Stomach (tissue), 4 donors: ENCODE measurements around the gene NELFCD.

Experiments
- CTCF ChIP-seq, 7 experiments: fragments of 450-650 bp in 4 of 7; fragments of 200-600 bp in 3 of 7; sonication (generic) in 3 of 7; IDR thresholded peaks; one replicate each; pipeline ENCODE4 v1.5.1; 2016 to 2019; ENCODE audit warnings: antibody characterized with exemption in 7 of 7, control low read depth in 2 of 7, mild to moderate bottlenecking in 1 of 7
- EP300 ChIP-seq: sonication (generic); formaldehyde crosslinking; IDR thresholded peaks from one replicate; pipeline ENCODE4 v1.6.1; 2017; ENCODE audit warnings: antibody characterized with exemption
- POLR2A ChIP-seq, 4 donors: fragments of 450-650 bp; IDR thresholded peaks; one replicate each; pipeline ENCODE4 v1.6.1; 2016; ENCODE audit warnings: antibody characterized with exemption in 4 of 4, control low read depth in 2 of 4, mild to moderate bottlenecking in 1 of 4, moderate library complexity in 1 of 4
- POLR2AphosphoS5 ChIP-seq, 3 donors: sonication (generic); formaldehyde crosslinking; IDR thresholded peaks; one replicate each; pipeline ENCODE4 v1.6.1; 2016; ENCODE audit warnings: antibody characterized with exemption in 3 of 3

DNA sequence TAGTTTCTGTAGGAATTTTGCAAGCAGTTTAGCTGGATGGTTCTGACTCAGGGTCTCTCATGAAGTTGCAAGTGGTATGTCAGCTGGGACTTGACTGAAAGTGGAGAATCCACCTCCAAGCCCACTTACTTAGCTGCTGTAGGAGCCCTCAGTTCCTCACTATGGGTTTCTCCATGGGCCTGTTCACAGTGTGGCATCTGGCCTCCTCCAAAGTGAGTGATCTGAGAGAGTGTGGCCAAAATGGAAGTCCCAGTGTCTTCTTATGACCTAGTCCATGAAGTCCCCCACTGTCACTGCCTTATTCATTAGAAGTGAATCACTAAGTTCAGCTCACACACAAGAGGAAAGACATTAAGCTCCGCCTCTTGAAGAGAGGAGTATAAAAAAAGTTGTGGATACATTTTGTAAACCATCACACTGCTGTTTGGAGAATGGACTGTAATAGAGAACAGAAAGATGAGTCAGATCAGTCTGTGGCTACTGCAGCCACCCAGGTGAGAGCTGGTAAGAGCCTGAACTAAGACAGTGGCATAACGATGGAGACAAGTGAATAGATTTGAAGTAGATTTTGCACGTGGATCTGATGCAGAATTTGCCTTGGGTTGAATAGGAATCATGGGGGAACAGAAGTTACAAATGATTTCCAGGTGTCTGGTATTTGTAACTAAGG is 4.9 kb upstream of the NELFCD start:
- no peak for TF ChIP-seq POLR2AphosphoS5 (IDR thresholded peaks at IDR 0.05)
- TF ChIP-seq POLR2A (IDR thresholded peaks at IDR 0.05), result no peak
- TF ChIP-seq CTCF (IDR thresholded peaks at IDR 0.05), result no peak
- no peak for TF ChIP-seq EP300
